ENCODE measurements around the gene TMEM62.

- TF ChIP-seq CTCF (IDR thresholded peaks at IDR 0.05; ENCODE audit: low read depth, low read length, poor library complexity, severe bottlenecking) (no peak), EZH2phosphoT487 (IDR thresholded peaks at IDR 0.05; ENCODE audit: borderline replicate concordance, low read length) (no peak)
These were observed 38.1 kb upstream of the TMEM62 start for GRCh38 chr15:43095243-43095642.
